Stimulated activated naive CD4-positive, alpha-beta T cell treated with Interleukin-2 at 50 U/mL for 16 hours (primary cell): ENCODE measurements around the gene XPO4.

Experiments
- DNase-seq: peaks from one replicate; lab custom pipeline; 2025; lab: John Stamatoyannopoulos, UW

The XPO4 gene

DNA sequence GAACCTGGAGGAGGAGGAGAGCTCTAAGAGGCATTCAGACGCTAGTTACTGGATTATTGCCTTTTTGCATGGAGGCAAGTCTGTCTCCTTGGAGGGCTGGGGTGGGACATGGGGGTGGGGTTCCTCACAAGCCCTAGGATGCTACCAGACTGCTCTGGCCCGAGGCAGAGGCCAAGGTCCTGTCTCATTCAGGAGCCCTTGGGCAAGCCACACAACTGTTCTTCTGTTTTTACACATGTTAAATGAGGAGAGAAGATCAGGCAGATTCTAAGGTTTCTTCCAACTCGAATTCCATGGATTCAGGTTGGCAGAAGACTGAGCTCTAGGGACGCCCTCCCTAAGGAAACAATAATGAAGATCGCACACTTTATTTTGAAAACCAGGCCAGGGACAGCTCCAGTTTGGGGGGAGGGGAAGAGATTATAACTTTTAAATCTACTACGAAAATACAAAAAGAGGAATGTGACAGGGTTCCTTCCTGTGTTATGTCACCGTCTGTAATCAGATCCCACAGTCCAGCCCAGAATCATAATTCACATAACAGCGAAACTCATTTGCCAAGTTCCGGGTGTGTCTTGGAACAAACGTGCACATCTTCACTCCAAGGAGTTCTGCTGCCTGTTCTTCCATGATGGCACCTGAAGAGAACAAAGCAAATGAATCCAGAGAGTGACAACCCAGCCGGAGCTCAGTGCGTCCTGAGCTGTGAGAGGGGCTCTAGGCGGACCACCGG is 173.8 kb downstream of the XPO4 start:
- DNase-seq, result no peak

DNA sequence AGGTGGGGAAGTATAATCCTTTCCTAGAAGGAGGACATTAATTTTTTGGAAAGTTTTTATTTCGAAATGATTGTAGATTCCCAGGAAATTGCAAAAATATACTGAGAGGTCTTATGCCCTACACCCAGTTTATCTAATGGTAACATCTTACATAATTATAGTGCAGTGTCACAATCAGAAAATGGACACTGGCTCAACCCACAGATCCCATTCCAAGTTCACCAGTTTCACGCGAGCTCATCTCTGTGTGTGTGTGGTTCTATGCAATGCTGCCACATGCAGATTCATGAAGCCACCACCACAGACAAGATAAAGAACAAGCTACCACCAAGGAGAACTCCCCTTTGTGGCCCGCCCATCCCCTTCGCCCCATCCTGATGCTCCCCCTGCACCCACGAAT is 174.7 kb downstream of the XPO4 start:
- no peak for DNase-seq
